Hepatocyte (in vitro differentiated cells): ENCODE results near the gene PPME1. TPM values are rescaled to one million over a fixed set of nuclear protein-coding genes. Genes with fewer than 3 reads are reported as not detected.

Experiments
- DNase-seq: peaks from one replicate; pipeline ENCODE4 v3.0.0-alpha.2; 2016; ENCODE audit warnings: low spot score
- H2AFZ ChIP-seq: fragments of 200-600 bp; sonication (generic); 2 replicates; pipeline ENCODE4 v1.6.0; 2016; ENCODE audit warnings: antibody characterized with exemption, mild to moderate bottlenecking
- H3K27ac ChIP-seq: fragments of 200-600 bp; sonication (generic); 2 replicates; pipeline ENCODE4 v1.5.1; 2016; ENCODE audit warnings: mild to moderate bottlenecking
- H3K27me3 ChIP-seq: fragments of 200-600 bp; sonication (generic); 2 replicates; pipeline ENCODE4 v1.6.1; 2016
- H3K36me3 ChIP-seq: fragments of 200-600 bp; sonication (generic); replicated peaks from 2 replicates; pipeline ENCODE4 v1.5.1; 2016; ENCODE audit warnings: low read depth; ENCODE audit not compliant: insufficient read depth
- H3K4me1 ChIP-seq: fragments of 200-600 bp; sonication (generic); 2 replicates; pipeline ENCODE4 v1.5.1; 2016; ENCODE audit warnings: mild to moderate bottlenecking, moderate library complexity; ENCODE audit not compliant: insufficient read depth
- H3K4me2 ChIP-seq: fragments of 200-600 bp; sonication (generic); 2 replicates; pipeline ENCODE4 v1.6.0; 2016
- H3K4me3 ChIP-seq: fragments of 200-600 bp; sonication (generic); 2 replicates; pipeline ENCODE4 v1.5.1; 2016; ENCODE audit warnings: mild to moderate bottlenecking
- H3K79me2 ChIP-seq: fragments of 200-600 bp; sonication (generic); 2 replicates; pipeline ENCODE4 v1.6.0; 2017; ENCODE audit warnings: mild to moderate bottlenecking
- H3K9me2 ChIP-seq: fragments of 200-600 bp; sonication (generic); replicated peaks from 2 replicates; pipeline ENCODE4 v1.6.0; 2017; ENCODE audit warnings: mild to moderate bottlenecking; ENCODE audit not compliant: insufficient read depth
- H3K9me3 ChIP-seq: fragments of 200-600 bp; sonication (generic); 2 replicates; pipeline ENCODE4 v1.5.1; 2016; ENCODE audit warnings: low read depth, mild to moderate bottlenecking
- H4K20me1 ChIP-seq: fragments of 200-600 bp; sonication (generic); 2 replicates; pipeline ENCODE4 v1.6.0; 2016; ENCODE audit warnings: mild to moderate bottlenecking; ENCODE audit not compliant: insufficient read depth, poor library complexity, severe bottlenecking
- CTCF ChIP-seq: fragments of 200-600 bp; sonication (generic); IDR thresholded peaks from 2 replicates; pipeline ENCODE4 v1.5.1; 2016; ENCODE audit warnings: antibody characterized with exemption, mild to moderate bottlenecking; ENCODE audit not compliant: poor library complexity
- EZH2 ChIP-seq: fragments of 200-600 bp; sonication (generic); IDR thresholded peaks from 2 replicates; pipeline ENCODE4 v1.6.1; 2016; ENCODE audit warnings: antibody characterized with exemption, mild to moderate bottlenecking, borderline replicate concordance
- EZH2phosphoT487 ChIP-seq: fragments of 200-600 bp; sonication (generic); IDR thresholded peaks from one replicate; pipeline ENCODE4 v1.6.1; 2018; ENCODE audit warnings: antibody characterized with exemption, mild to moderate bottlenecking, low read depth, moderate library complexity; ENCODE audit not compliant: unreplicated experiment, severe bottlenecking
- WGBS: methylation state at CpG from one replicate; pipeline ENCODE4 v1.1.6; 2016; ENCODE audit warnings: low lambda C conversion rate; ENCODE audit errors: missing lambda C conversion rate; 5-methylcytosine and 5-hydroxymethylcytosine counted together
- polyA plus RNA-seq: library from polyadenylated mRNA; unstranded; fragments of >200 nt; fragmentation: Nextera tagmentation; extraction: Ambion mirVana; gene quantifications from 2 replicates; pipeline ENCODE4 v1.2.1, GENCODE V29; 2016
- total RNA-seq: library from RNA; depleted of rRNA; stranded (reverse); fragments of >200 nt; gene quantifications from 2 replicates; pipeline ENCODE4 v1.2.3, GENCODE V29; 2014

Gene PPME1
- total and polyA plus RNA-seq, 2 experiments from 2014 or later = 25.2 to 45.7 TPM

GRCh38 chr11:74179234-74180052, 8.4 kb downstream of the PPME1 start:
- 94% methylated on average over 7 of the region's 7 CpGs for WGBS
- DNase-seq = no peak
- Histone ChIP-seq H3K27ac (no peak overlapping the region), H4K20me1 (no peaks in the 10 kb centered on the region), H3K4me3 (no peak overlapping the region), H3K4me1 (peaks cover 3% of the 10 kb centered on the region), H3K79me2 (peaks cover 70% of the 10 kb centered on the region), H3K9me2 (no peaks in the 10 kb centered on the region), H3K9me3 (no peaks in the 10 kb centered on the region), H3K36me3 (no peaks in the 10 kb centered on the region), H3K27me3 (no peaks in the 10 kb centered on the region), H2AFZ (no peak overlapping the region), H3K4me2 (no peak overlapping the region)
- TF ChIP-seq CTCF (no peak), EZH2 (no peak), EZH2phosphoT487 (no peak)

GRCh38 chr11:74182635-74183034, 11.5 kb downstream of the PPME1 start:
- H4K20me1 ChIP-seq = no peaks in the 10 kb centered on the region
- no peak overlapping the region for H3K27ac ChIP-seq
- H3K4me2 ChIP-seq = no peak overlapping the region
- DNase-seq = no peak
- no peaks in the 10 kb centered on the region for H3K36me3 ChIP-seq
- H3K4me3 ChIP-seq = no peak overlapping the region
- no peaks in the 10 kb centered on the region for H3K9me3 ChIP-seq
- no peak for TF ChIP-seq EZH2phosphoT487
- TF ChIP-seq CTCF = no peak
- TF ChIP-seq EZH2 = no peak
- H3K27me3 ChIP-seq = no peaks in the 10 kb centered on the region
- no peaks in the 10 kb centered on the region for H3K4me1 ChIP-seq
- WGBS = 98% methylated on average over 4 of the region's 4 CpGs
- H2AFZ ChIP-seq = no peak overlapping the region
- H3K79me2 ChIP-seq = peaks cover 65% of the 10 kb centered on the region
- no peaks in the 10 kb centered on the region for H3K9me2 ChIP-seq

- Histone ChIP-seq H3K27me3 (no peaks in the 10 kb centered on the region), H3K36me3 (no peaks in the 10 kb centered on the region), H3K4me2 (no peak overlapping the region), H3K4me3 (no peak overlapping the region), H3K4me1 (no peaks in the 10 kb centered on the region), H3K9me2 (no peaks in the 10 kb centered on the region), H3K27ac (peak overlapping the region; percentile 2), H3K79me2 (peaks cover 66% of the 10 kb centered on the region), H2AFZ (no peak overlapping the region), H3K9me3 (no peaks in the 10 kb centered on the region), H4K20me1 (no peaks in the 10 kb centered on the region)
- WGBS = 92% methylated on average over 5 of the region's 5 CpGs
- DNase-seq = no peak
- no peak for TF ChIP-seq EZH2phosphoT487
- TF ChIP-seq CTCF = no peak
- TF ChIP-seq EZH2 = no peak
These were observed 14.2 kb downstream of the PPME1 start for GRCh38 chr11:74185285-74185684.
